ENCODE measurements around the gene BTBD3.

BTBD3 gene

GRCh38 chr20:11929947-11930346, 12.3 kb downstream of the BTBD3 start:
- DNase-seq: no peak
- H3K23ac ChIP-seq (ENCODE audit: low read length): no peak overlapping the region
- no peak overlapping the region for H4K12ac ChIP-seq (ENCODE audit: low read depth, low read length)
- H3K14ac ChIP-seq (ENCODE audit: low read length): no peak overlapping the region
- no peaks in the 10 kb centered on the region for H3K79me2 ChIP-seq (ENCODE audit: control insufficient read depth, insufficient read depth, low read length, poor library complexity)
- H3K27me3 ChIP-seq (ENCODE audit: insufficient read depth, low read length): no peaks in the 10 kb centered on the region
- H2AK5ac ChIP-seq (ENCODE audit: low read length): no peak overlapping the region
- H3K27ac ChIP-seq (ENCODE audit: low read depth, low read length): no peak overlapping the region
- no peaks in the 10 kb centered on the region for H3K9me3 ChIP-seq (ENCODE audit: insufficient read depth, low read depth, low read length)
- H4K8ac ChIP-seq (ENCODE audit: low read depth, low read length): no peak overlapping the region
- H2AFZ ChIP-seq (ENCODE audit: insufficient read depth, low read length, poor library complexity): no peak overlapping the region
- H4K91ac ChIP-seq (ENCODE audit: low read depth, low read length): no peak overlapping the region
- no peak overlapping the region for H3K4me2 ChIP-seq (ENCODE audit: low read length)
- WGBS (ENCODE audit: extremely low coverage, insufficient coverage, insufficient read length): no CpG with 5 or more reads among the region's 3 CpGs
- H2BK5ac ChIP-seq (ENCODE audit: low read depth, low read length, poor library complexity): no peak overlapping the region
- no peak overlapping the region for H2BK120ac ChIP-seq (ENCODE audit: insufficient read depth, low read length, poor library complexity)
- H3K9ac ChIP-seq (ENCODE audit: low read length): no peak overlapping the region
- no peak overlapping the region for H3K18ac ChIP-seq (ENCODE audit: low read length)
- no peaks in the 10 kb centered on the region for H3K79me1 ChIP-seq (ENCODE audit: low read length)
- peaks cover 8 to 20% of the 10 kb centered on the region in 2 experiments for H3K36me3 ChIP-seq (ENCODE audit: control insufficient read depth in 1 of 2, insufficient read depth in 2 of 2, low read length in 2 of 2)
- H3K4me1 ChIP-seq (ENCODE audit: control insufficient read depth in 1 of 2, insufficient read depth in 2 of 2, low read length in 2 of 2): no peaks in the 10 kb centered on the region
- H3K4ac ChIP-seq (ENCODE audit: low read depth, low read length): no peak overlapping the region
- no peak overlapping the region for H3K4me3 ChIP-seq (ENCODE audit: low read depth, low read length)
- no peak overlapping the region for H2BK12ac ChIP-seq (ENCODE audit: low read length)

DNA sequence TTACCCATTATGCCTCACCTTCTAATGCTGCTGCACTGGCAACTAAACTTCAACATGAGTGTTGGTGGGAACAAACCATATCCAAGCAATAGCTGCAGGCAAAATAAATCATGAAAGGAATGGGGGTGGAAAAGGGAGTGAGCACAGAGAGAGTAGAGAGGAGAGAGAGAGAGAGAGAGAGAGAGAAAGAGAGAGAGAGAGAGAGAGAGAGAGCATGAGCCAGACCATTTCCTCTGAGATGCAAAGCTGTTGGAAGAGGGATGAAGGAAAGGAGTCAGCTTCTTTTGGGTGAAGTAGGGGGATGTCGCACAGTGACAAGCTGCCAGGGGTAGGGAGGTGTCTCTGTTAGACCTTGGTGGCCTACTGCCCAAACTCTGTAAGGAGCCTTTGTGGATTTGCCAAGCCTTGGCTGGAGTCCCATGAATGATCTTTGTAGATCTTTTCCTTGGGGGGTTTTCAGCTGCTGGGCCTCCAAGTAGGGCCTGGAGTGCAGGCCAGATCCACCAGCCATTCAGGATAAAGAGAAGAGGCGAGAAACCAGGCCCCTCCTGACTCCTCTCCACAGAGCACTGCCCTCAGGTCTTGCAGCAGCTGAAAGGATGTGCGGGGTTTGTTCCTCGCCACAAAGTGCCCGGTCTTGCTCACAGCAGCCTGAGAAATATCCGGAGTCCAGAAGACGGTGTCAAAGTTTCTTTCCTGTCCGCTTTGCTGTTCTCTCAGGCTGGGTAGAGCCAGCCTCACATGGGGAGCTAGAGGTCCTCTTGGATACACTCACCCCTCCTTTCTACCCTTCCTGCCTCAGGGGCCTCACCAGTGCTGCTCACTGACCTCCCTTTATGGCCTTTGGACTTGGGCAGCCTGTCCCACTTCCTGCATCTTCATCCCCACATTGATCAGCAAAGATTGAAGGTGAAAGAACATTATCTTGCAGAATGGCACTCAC, 17.8 kb downstream of the BTBD3 start:
- Histone ChIP-seq H3K4me1 (ENCODE audit: control insufficient read depth in 1 of 2, insufficient read depth in 2 of 2, low read length in 2 of 2) (peaks cover 0 to 3% of the 10 kb centered on the region in 2 experiments), H3K36me3 (ENCODE audit: control insufficient read depth in 1 of 2, insufficient read depth in 2 of 2, low read length in 2 of 2) (peaks cover 3 to 6% of the 10 kb centered on the region in 2 experiments), H3K9me3 (ENCODE audit: insufficient read depth, low read depth, low read length) (no peaks in the 10 kb centered on the region), H3K4me3 (ENCODE audit: low read depth, low read length) (no peak overlapping the region), H2AK5ac (ENCODE audit: low read length) (no peak overlapping the region), H3K27me3 (ENCODE audit: insufficient read depth, low read length) (no peaks in the 10 kb centered on the region), H2BK5ac (ENCODE audit: low read depth, low read length, poor library complexity) (no peak overlapping the region), H3K4ac (ENCODE audit: low read depth, low read length) (no peak overlapping the region), H3K79me2 (ENCODE audit: control insufficient read depth, insufficient read depth, low read length, poor library complexity) (no peaks in the 10 kb centered on the region), H2BK12ac (ENCODE audit: low read length) (no peak overlapping the region), H3K4me2 (ENCODE audit: low read length) (no peak overlapping the region), H4K12ac (ENCODE audit: low read depth, low read length) (no peak overlapping the region), H3K79me1 (ENCODE audit: low read length) (no peaks in the 10 kb centered on the region), H3K18ac (ENCODE audit: low read length) (no peak overlapping the region), H3K23ac (ENCODE audit: low read length) (no peak overlapping the region), H3K9ac (ENCODE audit: low read length) (no peak overlapping the region), H4K8ac (ENCODE audit: low read depth, low read length) (no peak overlapping the region), H2AFZ (ENCODE audit: insufficient read depth, low read length, poor library complexity) (no peak overlapping the region), H4K91ac (ENCODE audit: low read depth, low read length) (no peak overlapping the region), H2BK120ac (ENCODE audit: insufficient read depth, low read length, poor library complexity) (no peak overlapping the region), H3K14ac (ENCODE audit: low read length) (no peak overlapping the region), H3K27ac (ENCODE audit: low read depth, low read length) (no peak overlapping the region)
- DNase-seq: no peak
- WGBS (ENCODE audit: extremely low coverage, insufficient coverage, insufficient read length): no CpG with 5 or more reads among the region's 8 CpGs

- Histone ChIP-seq H3K23ac (ENCODE audit: low read length) (no peak overlapping the region), H4K8ac (ENCODE audit: low read depth, low read length) (no peak overlapping the region)
- no CpG with 5 or more reads among the region's 6 CpGs for WGBS (ENCODE audit: extremely low coverage, insufficient coverage, insufficient read length)
Observed at GRCh38 chr20:11936157-11936556, 18.5 kb downstream of the BTBD3 start.

DNA sequence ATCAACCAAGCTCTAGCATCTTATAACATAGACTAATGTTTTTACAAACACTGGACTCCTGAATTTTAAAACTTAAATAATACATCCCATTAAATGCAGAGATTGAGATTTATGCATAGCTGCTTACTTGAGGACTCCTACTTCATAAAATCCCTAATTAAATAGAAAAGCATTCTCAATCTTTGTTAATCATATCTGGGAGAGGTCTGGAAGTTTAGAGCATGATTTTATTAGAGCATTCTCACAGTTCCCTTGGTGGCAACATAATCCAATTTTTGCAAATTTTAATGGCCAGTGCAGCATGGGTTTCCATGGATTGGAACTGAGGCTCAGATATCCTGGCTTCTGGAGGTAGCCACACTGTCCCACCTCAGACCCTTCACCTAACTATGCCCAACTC, 19.5 kb downstream of the BTBD3 start:
- no peak overlapping the region for H3K9ac ChIP-seq (ENCODE audit: low read length)
- H3K27me3 ChIP-seq (ENCODE audit: insufficient read depth, low read length): no peaks in the 10 kb centered on the region
- H2AFZ ChIP-seq (ENCODE audit: insufficient read depth, low read length, poor library complexity): no peak overlapping the region
- H3K4me3 ChIP-seq (ENCODE audit: low read depth, low read length): no peak overlapping the region
- peaks cover 0 to 3% of the 10 kb centered on the region in 2 experiments for H3K4me1 ChIP-seq (ENCODE audit: control insufficient read depth in 1 of 2, insufficient read depth in 2 of 2, low read length in 2 of 2)
- H2AK5ac ChIP-seq (ENCODE audit: low read length): no peak overlapping the region
- H2BK12ac ChIP-seq (ENCODE audit: low read length): no peak overlapping the region
- no peaks in the 10 kb centered on the region for H3K9me3 ChIP-seq (ENCODE audit: insufficient read depth, low read depth, low read length)
- H3K18ac ChIP-seq (ENCODE audit: low read length): no peak overlapping the region
- no peak overlapping the region for H3K4ac ChIP-seq (ENCODE audit: low read depth, low read length)
- no peak overlapping the region for H3K27ac ChIP-seq (ENCODE audit: low read depth, low read length)
- H4K91ac ChIP-seq (ENCODE audit: low read depth, low read length): no peak overlapping the region
- H2BK5ac ChIP-seq (ENCODE audit: low read depth, low read length, poor library complexity): no peak overlapping the region
- no peak overlapping the region for H2BK120ac ChIP-seq (ENCODE audit: insufficient read depth, low read length, poor library complexity)
- no peaks in the 10 kb centered on the region for H3K36me3 ChIP-seq (ENCODE audit: control insufficient read depth in 1 of 2, insufficient read depth in 2 of 2, low read length in 2 of 2)
- no peaks in the 10 kb centered on the region for H3K79me2 ChIP-seq (ENCODE audit: control insufficient read depth, insufficient read depth, low read length, poor library complexity)
- no peak for DNase-seq
- no peak overlapping the region for H3K14ac ChIP-seq (ENCODE audit: low read length)
- no peak overlapping the region for H4K8ac ChIP-seq (ENCODE audit: low read depth, low read length)
- no peak overlapping the region for H3K4me2 ChIP-seq (ENCODE audit: low read length)
- no peak overlapping the region for H4K12ac ChIP-seq (ENCODE audit: low read depth, low read length)
- no peak overlapping the region for H3K23ac ChIP-seq (ENCODE audit: low read length)
- H3K79me1 ChIP-seq (ENCODE audit: low read length): no peaks in the 10 kb centered on the region

More at GRCh38 chr20:11936157-11936556, 18.5 kb downstream of the BTBD3 start:
- Histone ChIP-seq H3K36me3 (ENCODE audit: control insufficient read depth in 1 of 2, insufficient read depth in 2 of 2, low read length in 2 of 2) (peaks cover 1 to 2% of the 10 kb centered on the region in 2 experiments), H3K9me3 (ENCODE audit: insufficient read depth, low read depth, low read length) (no peaks in the 10 kb centered on the region), H3K4ac (ENCODE audit: low read depth, low read length) (no peak overlapping the region), H3K27ac (ENCODE audit: low read depth, low read length) (no peak overlapping the region), H2AFZ (ENCODE audit: insufficient read depth, low read length, poor library complexity) (no peak overlapping the region), H4K12ac (ENCODE audit: low read depth, low read length) (no peak overlapping the region), H2AK5ac (ENCODE audit: low read length) (no peak overlapping the region), H4K91ac (ENCODE audit: low read depth, low read length) (no peak overlapping the region), H3K18ac (ENCODE audit: low read length) (no peak overlapping the region), H3K79me2 (ENCODE audit: control insufficient read depth, insufficient read depth, low read length, poor library complexity) (no peaks in the 10 kb centered on the region), H2BK5ac (ENCODE audit: low read depth, low read length, poor library complexity) (no peak overlapping the region), H3K4me2 (ENCODE audit: low read length) (no peak overlapping the region), H3K79me1 (ENCODE audit: low read length) (no peaks in the 10 kb centered on the region), H3K9ac (ENCODE audit: low read length) (no peak overlapping the region), H2BK120ac (ENCODE audit: insufficient read depth, low read length, poor library complexity) (no peak overlapping the region), H3K4me3 (ENCODE audit: low read depth, low read length) (no peak overlapping the region), H3K4me1 (ENCODE audit: control insufficient read depth in 1 of 2, insufficient read depth in 2 of 2, low read length in 2 of 2) (peaks cover 0 to 3% of the 10 kb centered on the region in 2 experiments), H3K27me3 (ENCODE audit: insufficient read depth, low read length) (no peaks in the 10 kb centered on the region), H3K14ac (ENCODE audit: low read length) (no peak overlapping the region), H2BK12ac (ENCODE audit: low read length) (no peak overlapping the region)
- DNase-seq: no peak

All from trophoblast cell (in vitro differentiated cells and primary cell).